Measurements from ENCODE around the gene CPEB4. TPM values are rescaled to one million over a fixed set of nuclear protein-coding genes. Genes with fewer than 3 reads are reported as not detected.

CPEB4 gene
- total RNA-seq, 1 experiment from 2014 or later: 8.7 TPM

DNA sequence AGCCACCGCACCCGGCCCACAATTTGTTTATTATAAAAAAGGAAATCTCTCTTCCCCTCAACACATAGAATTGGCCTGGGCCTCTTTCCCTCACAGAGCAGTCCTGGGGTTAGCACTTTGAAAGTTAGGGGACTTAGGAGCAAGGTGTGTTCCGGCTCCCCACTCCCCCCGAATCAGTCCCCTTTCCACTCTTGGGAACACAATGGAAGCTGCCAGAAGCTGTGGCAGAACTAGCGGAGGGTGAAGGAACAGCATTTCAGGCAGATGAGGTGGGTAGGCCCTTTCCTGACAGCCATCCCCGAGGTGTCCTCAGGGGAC is 84.4 kb downstream of the CPEB4 start:
- H2BK120ac ChIP-seq (ENCODE audit: low read depth, low read length, poor library complexity, severe bottlenecking): no peak overlapping the region

More for the DNA sequence above, 84.4 kb downstream of the CPEB4 start:
- no peaks in the 10 kb centered on the region for H3K79me2 ChIP-seq (ENCODE audit: insufficient read depth, low read length)
- no peak overlapping the region for H3K9ac ChIP-seq (ENCODE audit: extremely low read depth, insufficient read length, low read length)
- no peaks in the 10 kb centered on the region for H3K23me2 ChIP-seq (ENCODE audit: insufficient read length, low read depth, low read length, poor library complexity, severe bottlenecking)
- no peak overlapping the region for H2BK20ac ChIP-seq (ENCODE audit: low read depth, low read length, poor library complexity, severe bottlenecking)
- WGBS (ENCODE audit: extremely low coverage, insufficient read length, low lambda C conversion rate): no CpG with 5 or more reads among the region's 6 CpGs
- no peak overlapping the region for H2AFZ ChIP-seq (ENCODE audit: low read length)
- no peak overlapping the region for H2BK5ac ChIP-seq (ENCODE audit: insufficient read length, low read length)
- H2BK15ac ChIP-seq (ENCODE audit: low read depth, low read length): no peak overlapping the region
- peaks cover 56 to 62% of the 10 kb centered on the region in 2 experiments for H3K4me1 Mint-ChIP-seq
- no peak overlapping the region for H3K23ac ChIP-seq (ENCODE audit: insufficient read length, low read depth, low read length)
- no peak overlapping the region for H3T11ph ChIP-seq (ENCODE audit: low read length)
- H3K14ac ChIP-seq (ENCODE audit: insufficient read depth, low read length): peak overlapping the region; percentile 5; the same call in 1 of the 2 replicates
- TF ChIP-seq, protein P1, sequence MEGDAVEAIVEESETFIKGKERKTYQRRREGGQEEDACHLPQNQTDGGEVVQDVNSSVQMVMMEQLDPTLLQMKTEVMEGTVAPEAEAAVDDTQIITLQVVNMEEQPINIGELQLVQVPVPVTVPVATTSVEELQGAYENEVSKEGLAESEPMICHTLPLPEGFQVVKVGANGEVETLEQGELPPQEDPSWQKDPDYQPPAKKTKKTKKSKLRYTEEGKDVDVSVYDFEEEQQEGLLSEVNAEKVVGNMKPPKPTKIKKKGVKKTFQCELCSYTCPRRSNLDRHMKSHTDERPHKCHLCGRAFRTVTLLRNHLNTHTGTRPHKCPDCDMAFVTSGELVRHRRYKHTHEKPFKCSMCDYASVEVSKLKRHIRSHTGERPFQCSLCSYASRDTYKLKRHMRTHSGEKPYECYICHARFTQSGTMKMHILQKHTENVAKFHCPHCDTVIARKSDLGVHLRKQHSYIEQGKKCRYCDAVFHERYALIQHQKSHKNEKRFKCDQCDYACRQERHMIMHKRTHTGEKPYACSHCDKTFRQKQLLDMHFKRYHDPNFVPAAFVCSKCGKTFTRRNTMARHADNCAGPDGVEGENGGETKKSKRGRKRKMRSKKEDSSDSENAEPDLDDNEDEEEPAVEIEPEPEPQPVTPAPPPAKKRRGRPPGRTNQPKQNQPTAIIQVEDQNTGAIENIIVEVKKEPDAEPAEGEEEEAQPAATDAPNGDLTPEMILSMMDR (conservative IDR thresholded peaks at IDR 0.05): no peak
- no peak overlapping the region for H2AK5ac ChIP-seq (ENCODE audit: insufficient read length, low read length)
- no peaks in the 10 kb centered on the region for H3K79me1 ChIP-seq (ENCODE audit: insufficient read depth, low read depth, low read length, poor library complexity, severe bottlenecking)
- H3K27ac Mint-ChIP-seq: peak overlapping the region; percentile 86 to 98 (median 86); a peak in 5 of 7 replicates
- no peak overlapping the region for H2BK12ac ChIP-seq (ENCODE audit: insufficient read length, low read depth, low read length)
- H3K18ac ChIP-seq (ENCODE audit: insufficient read length, low read depth, low read length): no peak overlapping the region
- H4K91ac ChIP-seq (ENCODE audit: insufficient read length, low read depth, low read length): no peak overlapping the region
- DNase-seq: no peak
- H3K27ac ChIP-seq (ENCODE audit: insufficient read length, low read depth, low read length): no peak overlapping the region
- no peak overlapping the region for H3K4ac ChIP-seq (ENCODE audit: low read depth, low read length)
- H3K9me3 ChIP-seq (ENCODE audit: control insufficient read depth, low read depth, low read length): no peaks in the 10 kb centered on the region
- H4K5ac ChIP-seq (ENCODE audit: insufficient read length, low read depth, low read length): no peak overlapping the region
- peaks cover 3% of the 10 kb centered on the region for H3K27me3 Mint-ChIP-seq (ENCODE audit: low read depth)
- H3K9me3 Mint-ChIP-seq: peaks cover 3 to 9% of the 10 kb centered on the region in 2 experiments; a peak in 3 of 5 replicates
- peaks cover 5% of the 10 kb centered on the region; the same call in 1 of the 2 replicates for H3K4me1 ChIP-seq (ENCODE audit: insufficient read depth, low read length)
- H3K27me3 ChIP-seq (ENCODE audit: insufficient read depth, low read length): no peaks in the 10 kb centered on the region
- H3K56ac ChIP-seq (ENCODE audit: insufficient read length, low read depth, low read length): no peak overlapping the region
- no peaks in the 10 kb centered on the region for H4K20me1 ChIP-seq (ENCODE audit: control insufficient read depth, insufficient read depth, insufficient read length)
- H3K36me3 Mint-ChIP-seq (ENCODE audit: insufficient read depth in 1 of 3, low read depth in 3 of 3): peaks cover 0 to 4% (median 3%) of the 10 kb centered on the region in 3 experiments; a peak in 3 of 7 replicates
- H4K8ac ChIP-seq (replicated peaks; ENCODE audit: insufficient read length, low read depth, low read length): no peak overlapping the region
- H3K4me3 Mint-ChIP-seq: peak overlapping the region; percentile 69 to 75; a peak in 4 of 5 replicates
- H3K4me2 ChIP-seq (ENCODE audit: insufficient read depth, insufficient read length, low read length): peak overlapping the region; percentile 59

Measured in H9 (cell line).